GM12801 (cell line): ENCODE measurements around the gene DNAJC8.

ENCODE experiments used
- CTCF ChIP-seq: IDR thresholded peaks from one replicate; pipeline ENCODE4 v1.5.1; 2011; ENCODE audit warnings: control low read depth; ENCODE audit not compliant: insufficient read length; ENCODE audit errors: extremely low read depth

DNAJC8 gene

GRCh38 chr1:28259934-28260802 is 27.3 kb upstream of the DNAJC8 start:
- TF ChIP-seq CTCF, result no peak

- no peak for TF ChIP-seq CTCF
These were observed 26.6 kb upstream of the DNAJC8 start, which contains the start of gene SESN2 for GRCh38 chr1:28259252-28259933. TSS of gene SESN2 (plus strand) at chr1:28259518. CDS start at chr1:28259848, 330 bp downstream.

DNA sequence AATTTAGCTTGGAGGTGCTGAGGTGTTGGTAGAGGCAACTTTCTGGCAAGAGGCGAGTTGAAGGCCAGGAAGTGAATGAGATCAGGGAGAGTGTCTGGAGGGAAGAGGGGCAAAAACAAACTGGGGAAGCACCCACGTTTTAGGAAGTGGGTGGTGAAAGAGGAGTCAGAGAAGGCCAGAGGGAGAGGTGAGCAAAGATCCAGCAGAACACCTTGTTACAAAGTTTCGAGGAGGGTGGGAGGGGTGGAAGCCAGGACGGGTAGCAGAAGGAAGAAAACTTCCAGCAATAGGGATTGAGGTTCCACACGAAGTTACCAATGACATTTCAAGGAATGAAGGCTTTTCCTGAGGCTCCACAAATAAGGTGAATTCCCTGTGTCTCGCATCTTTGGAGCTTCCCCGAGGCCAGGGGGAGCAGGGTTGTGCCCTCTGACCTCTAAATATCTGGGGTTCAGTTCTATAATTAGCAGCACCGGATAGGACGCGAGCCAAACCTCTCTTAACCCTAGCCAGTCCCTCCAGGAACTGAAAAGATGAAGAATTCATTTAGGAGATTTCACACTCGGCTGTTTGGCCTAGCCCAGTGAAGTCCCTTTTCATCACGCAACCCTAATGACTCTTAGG is 25.9 kb upstream of the DNAJC8 start:
- TF ChIP-seq CTCF, result no peak

DNA sequence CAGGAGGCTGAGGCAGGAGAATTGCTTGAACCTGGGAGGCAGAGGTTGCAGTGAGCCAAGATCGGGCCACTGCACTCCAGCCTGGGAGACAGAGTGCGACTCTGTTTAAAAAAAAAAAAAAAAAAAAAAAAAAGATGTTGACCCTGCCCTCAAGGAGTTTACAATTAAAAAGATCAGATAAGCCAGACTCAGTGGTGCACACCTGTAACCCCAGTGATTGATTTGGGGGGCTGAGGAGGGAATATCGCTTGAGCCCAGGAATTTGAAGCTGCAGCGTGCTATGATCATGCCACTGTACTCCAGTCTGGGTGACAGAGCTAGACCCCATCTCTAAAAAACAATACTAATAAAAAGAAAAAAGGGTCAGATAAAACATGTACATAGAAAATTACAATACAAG is 24.9 kb upstream of the DNAJC8 start:
- no peak for TF ChIP-seq CTCF

DNA sequence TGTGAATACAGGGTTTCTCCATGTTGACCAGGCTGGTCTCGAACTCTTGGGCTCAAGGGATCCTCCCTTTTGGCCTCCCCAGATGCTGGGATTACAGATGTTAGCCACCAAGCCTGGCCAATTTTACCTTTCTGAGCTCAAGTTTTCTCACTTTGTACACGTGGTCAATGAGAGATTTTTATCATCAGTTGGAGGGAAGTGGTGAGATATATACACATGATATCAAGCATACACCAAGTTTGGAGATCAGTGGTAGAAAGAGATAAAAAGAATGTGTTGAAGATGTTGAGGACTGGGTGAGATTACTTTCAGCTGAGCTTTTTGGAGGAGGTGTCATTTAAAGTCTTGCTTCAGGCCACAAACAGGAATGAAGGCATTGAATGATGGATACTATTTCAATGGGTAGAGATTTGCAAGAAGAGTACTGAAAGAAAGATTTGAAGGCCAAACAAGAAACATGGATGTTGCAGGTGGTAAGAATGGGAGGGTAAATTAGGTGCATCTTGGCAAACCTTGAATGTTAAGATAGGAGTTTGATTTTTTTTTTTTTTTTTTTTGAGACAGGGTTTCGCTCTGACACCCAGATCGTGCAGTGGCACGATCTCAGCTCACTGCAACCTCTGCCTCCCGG is 23.5 kb upstream of the DNAJC8 start:
- no peak for TF ChIP-seq CTCF

GRCh38 chr1:28249866-28250295 is 17.1 kb upstream of the DNAJC8 start:
- TF ChIP-seq CTCF, result no peak
